ENCODE results near the gene PPIF.

DNA sequence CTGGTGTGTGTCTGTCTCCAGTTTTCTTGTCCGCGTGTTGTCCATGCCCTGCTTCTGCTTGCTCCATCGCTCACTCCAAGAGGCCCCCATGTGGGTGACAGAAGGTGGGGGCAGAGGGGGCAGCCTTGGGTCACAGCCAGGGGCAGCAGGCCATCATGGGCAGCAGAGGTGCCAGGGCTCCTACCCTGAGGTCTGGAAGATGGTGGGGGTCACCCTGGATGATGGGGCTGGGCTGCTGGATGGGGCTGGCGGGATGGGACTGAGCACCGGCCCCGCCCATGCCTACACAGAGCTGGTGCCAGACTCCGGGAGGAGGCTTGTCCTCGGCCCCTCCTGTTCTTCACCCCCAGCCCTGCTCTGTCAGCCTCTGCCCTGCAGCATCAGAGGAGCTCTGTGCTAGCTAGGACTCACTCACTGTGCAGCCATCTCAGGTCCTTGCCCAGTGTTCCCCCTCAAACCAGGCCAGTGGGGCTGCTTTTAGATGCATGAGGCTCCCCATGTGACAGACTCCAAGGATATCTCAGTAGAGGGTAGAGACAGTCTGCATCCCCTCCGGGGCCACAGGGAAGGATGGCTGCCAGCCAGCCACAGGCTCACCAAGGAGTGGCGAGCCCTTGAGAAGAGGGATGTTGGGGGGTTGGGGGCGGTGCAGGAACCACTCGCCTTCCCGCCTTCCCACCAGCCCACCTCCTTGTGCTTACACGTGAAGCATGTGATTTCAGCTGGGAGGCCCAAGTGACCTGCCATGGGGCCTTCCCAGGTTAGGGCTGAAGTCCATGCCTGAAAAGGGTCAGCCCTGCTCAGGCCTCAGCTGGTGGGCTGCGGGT is 35.5 kb upstream of the PPIF start:
- TF ChIP-seq SIN3A (IDR thresholded peaks at IDR 0.05; ENCODE audit: borderline replicate concordance, insufficient read depth, low read length) = no peak
- TF ChIP-seq, protein P1, sequence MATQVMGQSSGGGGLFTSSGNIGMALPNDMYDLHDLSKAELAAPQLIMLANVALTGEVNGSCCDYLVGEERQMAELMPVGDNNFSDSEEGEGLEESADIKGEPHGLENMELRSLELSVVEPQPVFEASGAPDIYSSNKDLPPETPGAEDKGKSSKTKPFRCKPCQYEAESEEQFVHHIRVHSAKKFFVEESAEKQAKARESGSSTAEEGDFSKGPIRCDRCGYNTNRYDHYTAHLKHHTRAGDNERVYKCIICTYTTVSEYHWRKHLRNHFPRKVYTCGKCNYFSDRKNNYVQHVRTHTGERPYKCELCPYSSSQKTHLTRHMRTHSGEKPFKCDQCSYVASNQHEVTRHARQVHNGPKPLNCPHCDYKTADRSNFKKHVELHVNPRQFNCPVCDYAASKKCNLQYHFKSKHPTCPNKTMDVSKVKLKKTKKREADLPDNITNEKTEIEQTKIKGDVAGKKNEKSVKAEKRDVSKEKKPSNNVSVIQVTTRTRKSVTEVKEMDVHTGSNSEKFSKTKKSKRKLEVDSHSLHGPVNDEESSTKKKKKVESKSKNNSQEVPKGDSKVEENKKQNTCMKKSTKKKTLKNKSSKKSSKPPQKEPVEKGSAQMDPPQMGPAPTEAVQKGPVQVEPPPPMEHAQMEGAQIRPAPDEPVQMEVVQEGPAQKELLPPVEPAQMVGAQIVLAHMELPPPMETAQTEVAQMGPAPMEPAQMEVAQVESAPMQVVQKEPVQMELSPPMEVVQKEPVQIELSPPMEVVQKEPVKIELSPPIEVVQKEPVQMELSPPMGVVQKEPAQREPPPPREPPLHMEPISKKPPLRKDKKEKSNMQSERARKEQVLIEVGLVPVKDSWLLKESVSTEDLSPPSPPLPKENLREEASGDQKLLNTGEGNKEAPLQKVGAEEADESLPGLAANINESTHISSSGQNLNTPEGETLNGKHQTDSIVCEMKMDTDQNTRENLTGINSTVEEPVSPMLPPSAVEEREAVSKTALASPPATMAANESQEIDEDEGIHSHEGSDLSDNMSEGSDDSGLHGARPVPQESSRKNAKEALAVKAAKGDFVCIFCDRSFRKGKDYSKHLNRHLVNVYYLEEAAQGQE (IDR thresholded peaks at IDR 0.05; ENCODE audit: insufficient read depth in 1 of 2, low read depth in 2 of 2, low read length in 2 of 2) = no peak
- no peak for TF ChIP-seq POLR2AphosphoS5 (IDR thresholded peaks at IDR 0.05; ENCODE audit: low read depth, low read length)
